ENCODE data around the gene TTPAL. TPM values are rescaled to one million over a fixed set of nuclear protein-coding genes. Genes with fewer than 3 reads are reported as not detected.
"Not testable (repeated sequence)": the region's sequence is repeated elsewhere in the genome, so short reads cannot be mapped to it uniquely, and the experiment has no call there.

TTPAL gene
- total and polyA plus RNA-seq, 2 donors, result 3.9 to 7.6 TPM

DNA sequence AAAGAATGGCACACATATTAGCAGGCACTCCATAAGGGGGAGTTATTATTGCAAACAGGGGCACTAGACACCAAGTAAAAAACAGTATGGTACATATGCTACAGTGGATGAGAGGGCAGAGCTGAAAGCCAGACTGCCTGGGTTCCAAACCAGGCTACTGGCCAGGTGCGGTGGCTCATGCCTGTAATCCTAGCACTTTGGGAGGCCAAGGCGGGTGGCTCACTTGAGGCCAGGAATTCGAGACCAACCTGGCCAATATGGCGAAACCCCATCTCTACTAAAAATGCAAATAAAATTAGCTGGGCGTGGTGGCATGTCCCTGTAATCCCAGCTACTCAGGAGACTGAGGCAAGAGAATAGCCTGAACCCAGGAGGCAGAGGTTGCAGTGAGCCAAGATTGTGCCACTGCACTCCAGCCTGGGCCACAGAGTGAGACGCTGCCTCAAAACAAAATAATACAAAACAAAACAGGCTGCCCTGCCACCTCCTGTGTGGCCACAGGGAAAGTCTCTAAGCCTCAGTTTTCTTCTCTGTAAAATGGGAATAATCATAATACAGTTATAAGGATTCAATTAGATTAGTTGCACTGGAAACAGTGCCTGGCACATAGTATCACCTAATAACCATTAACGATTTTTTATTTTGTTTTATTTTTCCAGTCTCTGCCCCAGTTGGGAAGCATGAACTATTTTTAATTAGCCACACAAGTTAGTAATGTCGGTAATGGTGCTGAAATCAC, 7.5 kb upstream of the TTPAL start:
- Histone ChIP-seq H3K27ac (ENCODE audit: low read depth) (no peak overlapping the region), H3K36me3 (ENCODE audit: insufficient read depth) (no peaks in the 10 kb centered on the region), H3K4me1 (ENCODE audit: insufficient read depth) (no peaks in the 10 kb centered on the region), H3K4me3 (ENCODE audit: low read depth, low read length) (no peak overlapping the region)
- 90% methylated on average over 8 of the region's 8 CpGs for WGBS
- DNase-seq (ENCODE audit: extremely low spot score), result no peak

GRCh38 chr20:44470327-44470726, 5.3 kb upstream of the TTPAL start:
- Histone ChIP-seq H3K27ac (ENCODE audit: low read depth) (no peak overlapping the region), H3K4me1 (ENCODE audit: insufficient read depth) (no peaks in the 10 kb centered on the region), H3K4me3 (ENCODE audit: low read depth, low read length) (no peak overlapping the region), H3K36me3 (ENCODE audit: insufficient read depth) (no peaks in the 10 kb centered on the region)
- DNase-seq (ENCODE audit: extremely low spot score), result no peak
- 58% methylated on average over 5 of the region's 5 CpGs for WGBS

GRCh38 chr20:44471481-44471882, 4.2 kb upstream of the TTPAL start:
- Histone ChIP-seq H3K36me3 (ENCODE audit: insufficient read depth) (no peaks in the 10 kb centered on the region), H3K27ac (ENCODE audit: low read depth) (no peak overlapping the region), H3K4me1 (ENCODE audit: insufficient read depth) (no peaks in the 10 kb centered on the region), H3K4me3 (ENCODE audit: low read depth, low read length) (no peak overlapping the region)
- 50% methylated on average over 2 of the region's 2 CpGs for WGBS
- DNase-seq (ENCODE audit: extremely low spot score), result no peak

DNA sequence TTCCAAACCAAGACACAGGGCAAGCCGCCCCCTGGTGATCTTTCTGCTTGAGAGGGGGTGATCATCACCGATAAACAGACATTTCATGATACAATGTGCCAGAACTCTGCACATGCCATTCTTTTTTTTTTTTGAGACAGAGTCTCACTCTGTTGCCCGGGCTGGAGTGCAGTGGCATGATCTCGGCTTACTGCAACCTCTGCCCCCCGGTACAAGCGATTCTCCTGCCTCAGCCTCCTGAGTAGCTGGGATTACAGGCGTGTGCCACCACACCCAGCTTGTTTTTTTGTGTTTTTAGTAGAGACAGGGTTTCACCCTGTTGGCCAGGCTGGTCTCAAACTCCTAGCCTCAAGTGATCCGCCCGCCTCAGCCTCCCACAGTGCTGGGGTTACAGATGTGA, 3.4 kb upstream of the TTPAL start:
- not testable (repeated sequence) for H3K4me1 ChIP-seq (ENCODE audit: insufficient read depth); H3K27ac ChIP-seq (ENCODE audit: low read depth); DNase-seq (ENCODE audit: extremely low spot score); H3K36me3 ChIP-seq (ENCODE audit: insufficient read depth); H3K4me3 ChIP-seq (ENCODE audit: low read depth, low read length)
- 85% methylated on average over 9 of the region's 9 CpGs for WGBS

DNA sequence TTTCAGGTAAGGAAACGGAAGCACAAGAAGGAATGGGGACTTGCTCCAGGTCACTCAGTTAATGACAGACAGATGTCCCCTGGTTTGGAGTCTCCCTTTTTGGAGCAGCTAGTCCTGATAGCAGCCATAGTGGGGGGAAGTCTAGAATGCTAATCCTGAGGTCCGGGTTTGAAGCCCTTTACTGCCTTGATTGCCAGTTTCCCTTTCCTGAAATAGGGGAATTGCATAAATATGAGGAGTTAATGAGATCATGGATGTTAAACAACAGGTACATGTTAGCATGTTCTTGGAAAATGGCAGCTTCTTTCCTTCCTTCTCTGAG, 341 bp upstream of the TTPAL start:
- no peak for DNase-seq (ENCODE audit: extremely low spot score)
- no peaks in the 10 kb centered on the region for H3K4me1 ChIP-seq (ENCODE audit: insufficient read depth)
- H3K36me3 ChIP-seq (ENCODE audit: insufficient read depth), result peaks cover 3% of the 10 kb centered on the region
- H3K4me3 ChIP-seq (ENCODE audit: low read depth, low read length), result peak overlapping the region; percentile 73
- no peak overlapping the region for H3K27ac ChIP-seq (ENCODE audit: low read depth)
- WGBS, result 5% methylated on average over 2 of the region's 2 CpGs

DNA sequence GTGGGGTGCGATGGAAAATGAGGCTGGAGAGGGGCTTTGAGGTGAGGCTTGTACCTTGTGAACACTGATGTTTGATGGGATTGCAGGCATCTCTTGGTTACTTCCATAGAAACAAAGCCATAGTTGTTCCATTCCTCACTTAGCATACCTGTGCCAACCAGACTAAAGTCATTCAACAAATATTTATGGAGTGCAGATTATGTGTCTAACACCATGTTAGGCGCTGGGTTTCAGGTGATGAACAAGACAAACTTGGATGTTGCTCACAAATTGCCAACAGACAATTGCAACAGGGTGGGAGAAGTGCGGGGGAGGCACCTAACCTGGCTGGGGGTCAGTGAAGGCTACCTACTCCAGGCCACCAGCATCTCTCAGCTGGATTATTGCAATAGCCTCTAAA, 1.5 kb downstream of the TTPAL start:
- Histone ChIP-seq H3K27ac (ENCODE audit: low read depth) (no peak overlapping the region), H3K4me1 (ENCODE audit: insufficient read depth) (no peaks in the 10 kb centered on the region), H3K36me3 (ENCODE audit: insufficient read depth) (peaks cover 3% of the 10 kb centered on the region), H3K4me3 (ENCODE audit: low read depth, low read length) (no peak overlapping the region)
- DNase-seq (ENCODE audit: extremely low spot score), result no peak
- 96% methylated on average over 3 of the region's 3 CpGs for WGBS

GRCh38 chr20:44478206-44478605, 2.5 kb downstream of the TTPAL start:
- no peak for DNase-seq (ENCODE audit: extremely low spot score)
- Histone ChIP-seq H3K4me1 (ENCODE audit: insufficient read depth) (no peaks in the 10 kb centered on the region), H3K27ac (ENCODE audit: low read depth) (no peak overlapping the region), H3K36me3 (ENCODE audit: insufficient read depth) (peaks cover 3% of the 10 kb centered on the region), H3K4me3 (ENCODE audit: low read depth, low read length) (no peak overlapping the region)
- WGBS, result 65% methylated on average over 6 of the region's 6 CpGs

DNA sequence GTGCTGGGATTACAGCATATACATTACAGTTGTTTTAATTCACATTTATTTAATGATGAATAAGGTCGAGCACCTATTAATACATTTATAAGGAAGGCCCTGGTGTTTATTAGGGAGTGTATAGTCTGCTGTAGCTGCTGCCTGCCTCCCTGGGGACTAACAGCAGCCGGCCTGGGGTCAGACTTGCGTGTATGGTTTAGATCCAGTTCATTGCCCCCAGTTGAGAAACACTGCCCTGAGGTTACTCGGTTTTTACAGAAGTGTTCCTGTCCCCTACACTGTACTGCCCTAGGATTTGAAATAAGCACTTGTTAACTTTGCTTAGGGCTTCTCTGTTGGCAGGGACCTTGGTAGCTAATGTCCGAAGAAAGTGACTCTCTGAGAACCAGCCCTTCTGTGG, 4.0 kb downstream of the TTPAL start:
- WGBS, result 83% methylated on average over 5 of the region's 5 CpGs
- Histone ChIP-seq H3K27ac (ENCODE audit: low read depth) (no peak overlapping the region), H3K36me3 (ENCODE audit: insufficient read depth) (peaks cover 6% of the 10 kb centered on the region), H3K4me1 (ENCODE audit: insufficient read depth) (no peaks in the 10 kb centered on the region), H3K4me3 (ENCODE audit: low read depth, low read length) (no peak overlapping the region)
- no peak for DNase-seq (ENCODE audit: extremely low spot score)

GRCh38 chr20:44480097-44480496, 4.4 kb downstream of the TTPAL start:
- no peak overlapping the region for H3K27ac ChIP-seq (ENCODE audit: low read depth)
- no peaks in the 10 kb centered on the region for H3K4me1 ChIP-seq (ENCODE audit: insufficient read depth)
- H3K4me3 ChIP-seq (ENCODE audit: low read depth, low read length), result no peak overlapping the region
- H3K36me3 ChIP-seq (ENCODE audit: insufficient read depth), result peaks cover 6% of the 10 kb centered on the region
- no peak for DNase-seq (ENCODE audit: extremely low spot score)
- 94% methylated on average over 18 of the region's 18 CpGs for WGBS

DNA sequence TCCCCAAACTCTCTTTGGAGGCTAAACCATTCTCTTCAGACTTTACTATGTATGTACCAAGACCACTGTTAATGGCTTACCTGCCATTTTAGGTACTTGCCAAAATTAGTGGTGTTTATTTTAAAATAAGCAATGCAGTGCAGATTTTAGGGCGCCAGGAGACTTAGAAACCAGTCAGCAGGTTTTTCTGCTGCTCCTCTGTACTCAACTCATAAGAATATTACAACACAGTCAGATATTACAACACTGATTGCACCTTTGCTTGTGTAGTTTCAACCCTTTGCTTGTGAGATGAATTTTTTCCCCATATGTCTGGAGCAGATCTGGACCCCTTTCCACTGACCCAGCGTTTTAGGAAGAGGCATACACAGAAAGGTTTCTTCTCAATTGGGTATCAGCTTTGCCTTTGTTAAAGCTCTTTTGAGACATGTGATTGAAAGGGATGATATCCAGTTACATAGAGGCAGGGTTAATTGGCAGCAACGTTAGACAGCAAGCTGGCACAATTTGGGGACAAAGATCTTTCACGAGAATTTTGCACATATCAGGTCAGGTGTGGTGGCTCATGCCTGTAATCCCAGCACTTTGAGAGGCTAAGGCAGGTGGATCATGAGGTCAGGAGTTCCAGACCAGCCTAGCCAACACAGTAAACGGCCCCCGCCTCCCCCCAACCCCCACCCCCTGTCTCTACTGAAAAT, 6.2 kb downstream of the TTPAL start:
- H3K4me1 ChIP-seq (ENCODE audit: insufficient read depth), result no peaks in the 10 kb centered on the region
- peaks cover 6% of the 10 kb centered on the region for H3K36me3 ChIP-seq (ENCODE audit: insufficient read depth)
- 82% methylated on average over 6 of the region's 6 CpGs for WGBS
- no peak for DNase-seq (ENCODE audit: extremely low spot score)
- H3K4me3 ChIP-seq (ENCODE audit: low read depth, low read length), result no peak overlapping the region
- H3K27ac ChIP-seq (ENCODE audit: low read depth), result no peak overlapping the region

- Histone ChIP-seq H3K4me3 (ENCODE audit: low read depth, low read length) (no peak overlapping the region), H3K27ac (ENCODE audit: low read depth) (no peak overlapping the region), H3K36me3 (ENCODE audit: insufficient read depth) (peaks cover 6% of the 10 kb centered on the region), H3K4me1 (ENCODE audit: insufficient read depth) (no peaks in the 10 kb centered on the region)
- WGBS, result 83% methylated on average over 5 of the region's 5 CpGs
- DNase-seq (ENCODE audit: extremely low spot score), result no peak
Measured at GRCh38 chr20:44483112-44483511, 7.4 kb downstream of the TTPAL start.

GRCh38 chr20:44485078-44485829, 9.6 kb downstream of the TTPAL start:
- DNase-seq (ENCODE audit: extremely low spot score), result no peak
- peaks cover 8% of the 10 kb centered on the region for H3K36me3 ChIP-seq (ENCODE audit: insufficient read depth)
- H3K4me3 ChIP-seq (ENCODE audit: low read depth, low read length), result no peak overlapping the region
- WGBS, result 86% methylated on average over 7 of the region's 7 CpGs
- no peaks in the 10 kb centered on the region for H3K4me1 ChIP-seq (ENCODE audit: insufficient read depth)
- no peak overlapping the region for H3K27ac ChIP-seq (ENCODE audit: low read depth)

DNA sequence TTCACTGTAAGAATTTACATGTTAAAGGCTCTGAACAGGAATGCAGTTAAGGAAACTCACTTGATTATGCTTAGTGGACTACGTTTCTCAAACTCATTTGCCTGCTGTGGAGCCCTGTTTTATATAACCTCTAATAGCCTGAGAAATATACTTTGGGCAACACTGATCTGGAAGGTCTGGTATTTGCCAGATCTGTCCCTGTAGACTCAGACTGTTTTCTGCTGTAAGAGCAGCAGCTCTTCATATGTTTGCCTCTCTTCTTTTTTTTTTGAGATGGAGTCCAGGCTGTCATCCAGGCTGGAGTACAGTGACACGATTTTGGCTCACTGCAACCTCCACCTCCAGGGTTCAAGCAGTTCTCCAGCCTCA, 10.1 kb downstream of the TTPAL start:
- DNase-seq (ENCODE audit: extremely low spot score), result no peak
- WGBS, result 78% methylated on average over 2 of the region's 2 CpGs
- Histone ChIP-seq H3K27ac (ENCODE audit: low read depth) (no peak overlapping the region), H3K4me1 (ENCODE audit: insufficient read depth) (no peaks in the 10 kb centered on the region), H3K4me3 (ENCODE audit: low read depth, low read length) (no peak overlapping the region), H3K36me3 (ENCODE audit: insufficient read depth) (peaks cover 6% of the 10 kb centered on the region)

GRCh38 chr20:44488551-44488950, 12.9 kb downstream of the TTPAL start:
- Histone ChIP-seq H3K27ac (ENCODE audit: low read depth) (no peak overlapping the region), H3K4me1 (ENCODE audit: insufficient read depth) (no peaks in the 10 kb centered on the region), H3K36me3 (ENCODE audit: insufficient read depth) (peaks cover 8% of the 10 kb centered on the region), H3K4me3 (ENCODE audit: low read depth, low read length) (no peak overlapping the region)
- WGBS, result 89% methylated on average over 5 of the region's 5 CpGs
- no peak for DNase-seq (ENCODE audit: extremely low spot score)
